LNCAP (cell line): ENCODE results near the gene C6orf47.

Experiments
- CTCF ChIP-seq: fragments of 450-650 bp; IDR thresholded peaks from 2 replicates; pipeline ENCODE4 v1.5.1; 2017; ENCODE audit warnings: mild to moderate bottlenecking

The C6orf47 gene

DNA sequence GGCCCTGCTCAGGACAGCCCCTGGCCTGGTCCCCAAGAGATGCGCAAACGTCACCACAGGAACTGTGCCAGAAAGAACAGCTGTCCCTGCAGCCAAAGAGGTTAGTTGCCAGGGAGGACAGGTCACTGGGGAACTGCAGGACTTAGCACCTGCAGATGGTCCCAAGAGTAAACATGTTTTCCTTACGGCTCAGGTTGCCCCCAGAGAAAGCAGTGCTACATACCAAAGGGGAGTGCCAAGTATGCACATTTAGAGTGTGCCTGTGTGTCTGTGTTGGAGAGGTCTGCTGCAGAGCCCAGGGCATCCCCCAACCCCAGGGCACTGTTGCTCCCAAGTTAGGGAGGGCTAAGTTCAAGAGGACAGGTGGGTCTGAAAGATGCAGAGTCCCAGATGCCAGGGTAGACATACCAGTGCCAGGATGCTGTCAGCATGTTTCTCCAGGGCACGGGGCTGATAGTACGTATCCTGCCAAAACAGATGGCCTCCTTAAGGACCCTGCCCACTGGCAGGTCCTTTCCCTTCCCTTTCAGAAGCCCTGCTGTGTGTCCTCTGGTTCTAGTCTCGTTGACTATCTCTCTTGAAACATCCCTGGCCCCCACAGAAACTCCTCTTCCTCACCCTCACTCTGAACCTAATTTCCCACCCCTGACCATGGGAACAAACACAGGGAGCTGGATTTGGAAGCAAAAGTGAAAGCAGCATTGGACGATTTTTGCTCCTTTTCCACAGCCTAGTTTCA, 41.3 kb upstream of the C6orf47 start:
- TF ChIP-seq CTCF: no peak

GRCh38 chr6:31700740-31701401, 40.3 kb upstream of the C6orf47 start:
- TF ChIP-seq CTCF: no peak

GRCh38 chr6:31697555-31697954, 37.0 kb upstream of the C6orf47 start:
- TF ChIP-seq CTCF: no peak

- TF ChIP-seq CTCF: no peak
Measured at GRCh38 chr6:31693535-31693934, 33.0 kb upstream of the C6orf47 start.

GRCh38 chr6:31692886-31693285, 32.3 kb upstream of the C6orf47 start:
- TF ChIP-seq CTCF: no peak

- no peak for TF ChIP-seq CTCF
Measured at GRCh38 chr6:31692353-31692752, 31.8 kb upstream of the C6orf47 start.

GRCh38 chr6:31691564-31692108, 31.1 kb upstream of the C6orf47 start:
- TF ChIP-seq CTCF: no peak
